K562 (cell line): ENCODE measurements around the gene CACNA2D3.

ENCODE experiments used
- CREB1 ChIP-seq, 2 experiments: sonication (generic) in 1 of 2; formaldehyde crosslinking in 1 of 2; IDR thresholded peaks; 2 replicates each; pipeline versions ENCODE4 v1.6.1 to v1.8.0; 2012 to 2022; ENCODE audit warnings: inconsistent platforms in 1 of 2, mild to moderate bottlenecking in 1 of 2, missing genetic modification reagents in 1 of 2, moderate library complexity in 1 of 2
- U2AF2 ChIP-seq: fragments of 200-400 bp; formaldehyde crosslinking; optimal IDR thresholded peaks from 2 replicates; pipeline ENCODE3; 2017; ENCODE audit warnings: low read depth, mild to moderate bottlenecking, low read length
- TF ChIP-seq, protein P1 (sequence below), 3 experiments: IDR thresholded peaks in 2 of 3; conservative IDR thresholded peaks in 1 of 3; 2 replicates each; pipeline ENCODE4 v1.5.1; 2011 to 2012; ENCODE audit warnings: low read length in 3 of 3, mild to moderate bottlenecking in 3 of 3, control low read depth in 2 of 3, improper control_type of control experiment in 1 of 3, inconsistent platforms in 1 of 3, low read depth in 1 of 3, mixed read lengths in 1 of 3, moderate library complexity in 1 of 3; ENCODE audit not compliant: insufficient read depth in 2 of 3

GRCh38 chr3:54955496-54955895 lies 833.1 kb downstream of the CACNA2D3 start:
- TF ChIP-seq U2AF2 (no peak), CREB1 (IDR thresholded peaks at IDR 0.05) (no peak), CREB1 (CRISPR knock-in tag; IDR thresholded peaks at IDR 0.05) (no peak)
- TF ChIP-seq, protein P1, sequence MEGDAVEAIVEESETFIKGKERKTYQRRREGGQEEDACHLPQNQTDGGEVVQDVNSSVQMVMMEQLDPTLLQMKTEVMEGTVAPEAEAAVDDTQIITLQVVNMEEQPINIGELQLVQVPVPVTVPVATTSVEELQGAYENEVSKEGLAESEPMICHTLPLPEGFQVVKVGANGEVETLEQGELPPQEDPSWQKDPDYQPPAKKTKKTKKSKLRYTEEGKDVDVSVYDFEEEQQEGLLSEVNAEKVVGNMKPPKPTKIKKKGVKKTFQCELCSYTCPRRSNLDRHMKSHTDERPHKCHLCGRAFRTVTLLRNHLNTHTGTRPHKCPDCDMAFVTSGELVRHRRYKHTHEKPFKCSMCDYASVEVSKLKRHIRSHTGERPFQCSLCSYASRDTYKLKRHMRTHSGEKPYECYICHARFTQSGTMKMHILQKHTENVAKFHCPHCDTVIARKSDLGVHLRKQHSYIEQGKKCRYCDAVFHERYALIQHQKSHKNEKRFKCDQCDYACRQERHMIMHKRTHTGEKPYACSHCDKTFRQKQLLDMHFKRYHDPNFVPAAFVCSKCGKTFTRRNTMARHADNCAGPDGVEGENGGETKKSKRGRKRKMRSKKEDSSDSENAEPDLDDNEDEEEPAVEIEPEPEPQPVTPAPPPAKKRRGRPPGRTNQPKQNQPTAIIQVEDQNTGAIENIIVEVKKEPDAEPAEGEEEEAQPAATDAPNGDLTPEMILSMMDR (IDR thresholded peaks at IDR 0.05 in 2 of 3, conservative IDR thresholded peaks at IDR 0.05 in 1 of 3; ENCODE audit: insufficient read depth in 2 of 3, low read depth in 1 of 3, low read length in 3 of 3): no peak
